ENCODE measurements around the gene CAMTA1.

- TF ChIP-seq CTCF (IDR thresholded peaks at IDR 0.05; ENCODE audit: borderline replicate concordance, extremely low read depth, low read length, poor library complexity, severe bottlenecking) (no peak), EZH2 (IDR thresholded peaks at IDR 0.05; ENCODE audit: borderline replicate concordance, low read depth, low read length, severe bottlenecking) (no peak)
Measured at GRCh38 chr1:7680955-7681268, 895.7 kb downstream of the CAMTA1 start.

All from DND-41 (cell line).